MM.1S (cell line): ENCODE data around the gene DYNLRB1.
"Not testable (repeated sequence)": the region's sequence is repeated elsewhere in the genome, so short reads cannot be mapped to it uniquely, and the experiment has no call there.

ENCODE experiments used
- DNase-seq: peaks from one replicate; pipeline ENCODE4 v3.0.0-alpha.2; 2015
- H2AFZ ChIP-seq: fragments of 300-600 bp; sonication (generic); 2 replicates; pipeline ENCODE4 v1.6.0; 2016; ENCODE audit warnings: antibody characterized with exemption, low read length
- H3F3A ChIP-seq: fragments of 300-600 bp; sonication (generic); 2 replicates; pipeline ENCODE4 v1.6.1; 2016; ENCODE audit warnings: mild to moderate bottlenecking, antibody characterized with exemption, low read length, moderate library complexity, mixed read lengths; ENCODE audit not compliant: insufficient read depth
- H3K27ac ChIP-seq: fragments of 300-600 bp; sonication (generic); 2 replicates; pipeline ENCODE4 v1.5.1; 2016; ENCODE audit warnings: mild to moderate bottlenecking, low read length
- H3K27me3 ChIP-seq: fragments of 300-600 bp; sonication (generic); replicated peaks from 2 replicates; pipeline ENCODE4 v1.6.0; 2016; ENCODE audit warnings: low read length; ENCODE audit not compliant: insufficient read depth
- H3K36me3 ChIP-seq: fragments of 300-600 bp; sonication (generic); replicated peaks from 2 replicates; pipeline ENCODE4 v1.6.1; 2016; ENCODE audit warnings: mild to moderate bottlenecking, low read length, mixed read lengths; ENCODE audit not compliant: insufficient read depth
- H3K4me1 ChIP-seq: fragments of 300-600 bp; sonication (generic); 2 replicates; pipeline ENCODE4 v1.6.1; 2016; ENCODE audit warnings: low read length, mixed read lengths
- H3K4me2 ChIP-seq: fragments of 300-600 bp; sonication (generic); 2 replicates; pipeline ENCODE4 v1.6.0; 2016; ENCODE audit warnings: low read depth, low read length
- H3K4me3 ChIP-seq: fragments of 300-600 bp; sonication (generic); 2 replicates; pipeline ENCODE4 v1.5.1; 2016; ENCODE audit warnings: low read length, mixed read lengths
- H3K79me2 ChIP-seq: fragments of 300-600 bp; sonication (generic); 2 replicates; pipeline ENCODE4 v1.6.1; 2016; ENCODE audit warnings: mixed run types, low read length, mixed read lengths
- H3K9ac ChIP-seq: fragments of 300-600 bp; sonication (generic); 2 replicates; pipeline ENCODE4 v1.6.1; 2016; ENCODE audit warnings: low read length, mixed read lengths
- H3K9me2 ChIP-seq: fragments of 300-600 bp; sonication (generic); replicated peaks from 2 replicates; pipeline ENCODE4 v1.6.1; 2016; ENCODE audit warnings: mild to moderate bottlenecking, low read length, mixed read lengths; ENCODE audit not compliant: insufficient read depth
- H3K9me3 ChIP-seq: fragments of 300-600 bp; sonication (generic); replicated peaks from 2 replicates; pipeline ENCODE4 v1.6.1; 2016; ENCODE audit warnings: mild to moderate bottlenecking, low read length, mixed read lengths; ENCODE audit not compliant: insufficient read depth
- H4K20me1 ChIP-seq: fragments of 300-600 bp; sonication (generic); 2 replicates; pipeline ENCODE4 v1.6.1; 2016; ENCODE audit warnings: mild to moderate bottlenecking, low read length, moderate library complexity, mixed read lengths; ENCODE audit not compliant: insufficient read depth
- EZH2 ChIP-seq: fragments of 300-600 bp; sonication (generic); optimal IDR thresholded peaks from 2 replicates; pipeline ENCODE3; 2017; ENCODE audit warnings: low read depth, mild to moderate bottlenecking, antibody characterized with exemption, low read length, mixed read lengths
- EZH2phosphoT487 ChIP-seq: fragments of 300-600 bp; sonication (generic); IDR thresholded peaks from 2 replicates; pipeline ENCODE4 v1.6.1; 2018; ENCODE audit warnings: antibody characterized with exemption, low read length
- TF ChIP-seq, protein P1 (sequence below): fragments of 300-600 bp; sonication (generic); IDR thresholded peaks from 2 replicates; pipeline ENCODE4 v1.5.1; 2016; ENCODE audit warnings: antibody characterized with exemption, low read length, mixed read lengths

The DYNLRB1 gene

GRCh38 chr20:34511891-34512265 is 4.3 kb upstream of the DYNLRB1 start:
- Histone ChIP-seq H3F3A (peaks cover 24% of the 10 kb centered on the region), H3K4me3 (no peak overlapping the region), H3K27ac (no peak overlapping the region), H3K9me3 (no peaks in the 10 kb centered on the region), H3K27me3 (no peaks in the 10 kb centered on the region), H3K4me1 (peaks cover 8% of the 10 kb centered on the region; the same call in 1 of the 2 replicates), H3K9me2 (no peaks in the 10 kb centered on the region), H3K36me3 (no peaks in the 10 kb centered on the region; the same call in 1 of the 2 replicates), H3K79me2 (peaks cover 7% of the 10 kb centered on the region), H3K4me2 (no peak overlapping the region), H2AFZ (no peak overlapping the region), H4K20me1 (no peaks in the 10 kb centered on the region), H3K9ac (no peak overlapping the region)
- DNase-seq = no peak
- no peak for TF ChIP-seq EZH2phosphoT487
- TF ChIP-seq, protein P1, sequence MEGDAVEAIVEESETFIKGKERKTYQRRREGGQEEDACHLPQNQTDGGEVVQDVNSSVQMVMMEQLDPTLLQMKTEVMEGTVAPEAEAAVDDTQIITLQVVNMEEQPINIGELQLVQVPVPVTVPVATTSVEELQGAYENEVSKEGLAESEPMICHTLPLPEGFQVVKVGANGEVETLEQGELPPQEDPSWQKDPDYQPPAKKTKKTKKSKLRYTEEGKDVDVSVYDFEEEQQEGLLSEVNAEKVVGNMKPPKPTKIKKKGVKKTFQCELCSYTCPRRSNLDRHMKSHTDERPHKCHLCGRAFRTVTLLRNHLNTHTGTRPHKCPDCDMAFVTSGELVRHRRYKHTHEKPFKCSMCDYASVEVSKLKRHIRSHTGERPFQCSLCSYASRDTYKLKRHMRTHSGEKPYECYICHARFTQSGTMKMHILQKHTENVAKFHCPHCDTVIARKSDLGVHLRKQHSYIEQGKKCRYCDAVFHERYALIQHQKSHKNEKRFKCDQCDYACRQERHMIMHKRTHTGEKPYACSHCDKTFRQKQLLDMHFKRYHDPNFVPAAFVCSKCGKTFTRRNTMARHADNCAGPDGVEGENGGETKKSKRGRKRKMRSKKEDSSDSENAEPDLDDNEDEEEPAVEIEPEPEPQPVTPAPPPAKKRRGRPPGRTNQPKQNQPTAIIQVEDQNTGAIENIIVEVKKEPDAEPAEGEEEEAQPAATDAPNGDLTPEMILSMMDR = no peak
- TF ChIP-seq EZH2 = no peak

DNA sequence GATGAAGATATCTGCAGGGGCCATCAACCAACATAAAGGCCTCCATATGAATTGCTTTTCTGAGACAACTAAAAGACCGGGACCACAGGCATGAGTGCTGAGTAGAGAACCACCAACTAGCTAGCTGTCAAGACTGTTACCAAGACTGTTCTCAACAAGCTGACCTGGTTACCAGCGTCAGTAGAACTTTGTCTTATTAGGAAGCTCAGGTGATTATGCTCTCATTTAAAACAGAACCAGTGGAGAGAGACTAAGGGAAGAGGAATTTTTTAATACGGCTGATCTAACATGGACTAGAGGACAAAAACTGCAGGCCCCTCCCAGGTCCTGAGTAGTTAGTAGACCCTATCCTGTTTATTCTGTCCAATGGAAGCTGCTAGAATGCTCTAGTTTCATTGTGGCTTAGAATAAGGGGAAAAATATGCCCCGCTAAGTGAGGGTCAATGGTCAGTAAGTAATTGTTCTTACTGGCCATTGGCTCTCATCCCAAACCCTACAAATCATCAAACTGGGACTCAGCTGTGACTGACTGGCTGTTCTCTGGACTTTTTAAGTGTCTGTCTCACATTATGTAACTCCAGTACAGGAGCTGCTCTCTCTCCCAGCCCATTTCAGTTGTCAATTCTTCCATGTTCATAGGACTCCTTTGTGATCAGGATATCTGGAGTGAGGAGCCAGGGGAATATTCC is 3.8 kb upstream of the DYNLRB1 start:
- Histone ChIP-seq H2AFZ (no peak overlapping the region), H3K9ac (no peak overlapping the region), H3K4me2 (no peak overlapping the region), H3K79me2 (peaks cover 12% of the 10 kb centered on the region), H3K27ac (no peak overlapping the region), H3F3A (peaks cover 28% of the 10 kb centered on the region), H3K9me2 (no peaks in the 10 kb centered on the region), H3K9me3 (no peaks in the 10 kb centered on the region), H4K20me1 (no peaks in the 10 kb centered on the region), H3K27me3 (no peaks in the 10 kb centered on the region), H3K36me3 (no peaks in the 10 kb centered on the region; the same call in 1 of the 2 replicates), H3K4me1 (peaks cover 8% of the 10 kb centered on the region; the same call in 1 of the 2 replicates), H3K4me3 (no peak overlapping the region)
- no peak for DNase-seq
- TF ChIP-seq EZH2phosphoT487 (no peak), EZH2 (no peak)
- TF ChIP-seq, protein P1 = no peak

DNA sequence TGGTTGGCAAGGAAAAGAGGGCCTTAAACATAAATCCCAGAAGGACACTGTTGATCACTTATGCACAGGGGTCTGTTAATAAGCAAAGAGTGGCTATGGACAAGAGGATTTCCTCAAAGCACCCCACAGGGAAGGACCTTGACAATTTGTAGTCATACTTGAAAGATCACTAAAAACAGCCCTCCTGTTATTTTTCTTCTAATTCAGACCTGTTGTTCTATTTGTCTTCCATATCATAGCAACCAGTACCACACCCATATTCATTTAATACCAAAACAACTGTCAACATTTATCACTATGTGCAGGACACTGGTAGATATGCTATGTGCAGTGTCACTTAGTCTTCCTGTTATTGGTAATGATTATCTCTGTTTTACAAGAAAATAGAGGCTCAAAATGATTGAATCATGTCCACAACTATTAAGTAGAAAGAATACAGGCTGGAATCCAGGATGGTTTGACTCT is 3.2 kb upstream of the DYNLRB1 start:
- H3K36me3 ChIP-seq = no peaks in the 10 kb centered on the region; the same call in 1 of the 2 replicates
- H3F3A ChIP-seq = peaks cover 28% of the 10 kb centered on the region
- H3K4me3 ChIP-seq = no peak overlapping the region
- no peak overlapping the region for H3K27ac ChIP-seq
- H3K9ac ChIP-seq = no peak overlapping the region
- no peak for DNase-seq
- H3K4me2 ChIP-seq = no peak overlapping the region
- H2AFZ ChIP-seq = no peak overlapping the region
- TF ChIP-seq EZH2 (no peak), EZH2phosphoT487 (no peak)
- TF ChIP-seq, protein P1 = no peak
- H3K9me3 ChIP-seq = no peaks in the 10 kb centered on the region
- H3K79me2 ChIP-seq = peaks cover 18% of the 10 kb centered on the region
- H3K27me3 ChIP-seq = no peaks in the 10 kb centered on the region
- H3K9me2 ChIP-seq = no peaks in the 10 kb centered on the region
- H4K20me1 ChIP-seq = no peaks in the 10 kb centered on the region
- peaks cover 8% of the 10 kb centered on the region; the same call in 1 of the 2 replicates for H3K4me1 ChIP-seq

DNA sequence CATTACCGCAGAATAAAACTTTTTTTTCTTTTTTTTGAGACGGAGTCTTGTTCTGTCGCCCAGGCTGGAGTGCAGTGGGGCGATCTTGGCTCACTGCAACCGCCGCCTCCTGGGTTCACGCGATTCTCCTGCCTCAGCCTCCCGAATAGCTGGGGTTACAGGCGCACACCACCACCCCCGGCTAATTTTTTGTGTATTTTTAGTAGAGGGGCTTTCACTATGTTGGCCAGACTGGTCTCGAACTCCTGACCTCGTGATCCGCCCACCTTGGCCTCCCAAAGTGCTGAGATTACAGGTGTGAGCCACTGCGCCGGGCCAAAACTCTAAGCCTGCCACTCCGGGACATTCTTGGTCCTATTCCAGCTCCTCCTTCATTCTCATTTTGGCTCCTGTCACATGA is 2.2 kb upstream of the DYNLRB1 start:
- not testable (repeated sequence) for H3K9me2 ChIP-seq, H3K4me2 ChIP-seq, H3K4me3 ChIP-seq, H2AFZ ChIP-seq, H3K27me3 ChIP-seq, H3K9me3 ChIP-seq, H4K20me1 ChIP-seq, H3K27ac ChIP-seq, DNase-seq, H3K9ac ChIP-seq, H3K36me3 ChIP-seq
- Histone ChIP-seq H3K4me1 (peaks cover 11% of the 10 kb centered on the region; the same call in 1 of the 2 replicates), H3F3A (peaks cover 28% of the 10 kb centered on the region), H3K79me2 (peaks cover 28% of the 10 kb centered on the region)
